Effector memory CD8-positive, alpha-beta T cell (primary cell): Measurements from ENCODE around the gene RPS17.
"Not testable (repeated sequence)": the region's sequence is repeated elsewhere in the genome, so short reads cannot be mapped to it uniquely, and the experiment has no call there.

Experiments used
- ATAC-seq: fragments of 150-1000 bp; cut with Tn5 transposase; replicated peaks from 2 replicates; pipeline ENCODE4 v1.10.0; 2021; ENCODE audit warnings: mild to moderate bottlenecking, moderate library complexity
- DNase-seq, 3 experiments: peaks; one replicate each; pipeline ENCODE4 v3.0.0; 2021
- H3K27ac Mint-ChIP-seq, 2 donors: one replicate each; pipeline ENCODE4 v1.8.0; 2022; ENCODE audit warnings: mild to moderate bottlenecking in 2 of 2, mixed read lengths in 2 of 2, moderate library complexity in 2 of 2
- H3K27me3 Mint-ChIP-seq, 2 donors: one replicate each; pipeline ENCODE4 v1.8.0; 2022; ENCODE audit warnings: mixed read lengths in 2 of 2
- H3K36me3 Mint-ChIP-seq: one replicate; pipeline ENCODE4 v1.8.0; 2022; ENCODE audit warnings: mild to moderate bottlenecking, moderate library complexity, mixed read lengths; ENCODE audit not compliant: insufficient read depth
- H3K4me1 Mint-ChIP-seq, 2 donors: one replicate each; pipeline ENCODE4 v1.8.0; 2022; ENCODE audit warnings: low read depth in 2 of 2, mixed read lengths in 2 of 2
- H3K4me3 Mint-ChIP-seq, 2 donors: one replicate each; pipeline ENCODE4 v1.8.0; 2022; ENCODE audit warnings: mild to moderate bottlenecking in 2 of 2, mixed read lengths in 2 of 2, moderate library complexity in 2 of 2
- H3K9me3 Mint-ChIP-seq, 2 donors: one replicate each; pipeline ENCODE4 v1.8.0; 2022; ENCODE audit warnings: mixed read lengths in 2 of 2

Gene RPS17

DNA sequence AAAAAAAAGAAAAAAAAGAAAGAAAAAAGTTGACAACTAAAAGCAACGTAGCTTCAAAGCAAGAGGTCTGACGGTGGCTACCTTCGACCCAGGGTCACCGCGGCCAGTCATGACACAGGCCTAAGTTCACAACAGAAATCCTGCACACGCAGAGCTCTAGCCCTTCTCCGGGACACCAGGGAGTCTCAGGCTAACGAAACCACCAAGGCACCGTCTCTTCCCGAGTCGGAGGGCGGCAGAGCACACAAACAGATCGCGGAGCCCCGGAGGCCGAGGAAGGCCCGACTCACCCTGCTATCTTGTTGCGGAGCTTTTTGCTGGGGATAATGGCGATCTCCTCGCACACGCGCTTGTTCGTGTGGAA lies 584 bp downstream of the RPS17 start:
- DNase-seq: peak in 1 of 3 experiments; percentile 34
- ATAC-seq: peak; percentile 11
- H3K36me3 Mint-ChIP-seq: peaks cover 59% of the 10 kb centered on the region

DNA sequence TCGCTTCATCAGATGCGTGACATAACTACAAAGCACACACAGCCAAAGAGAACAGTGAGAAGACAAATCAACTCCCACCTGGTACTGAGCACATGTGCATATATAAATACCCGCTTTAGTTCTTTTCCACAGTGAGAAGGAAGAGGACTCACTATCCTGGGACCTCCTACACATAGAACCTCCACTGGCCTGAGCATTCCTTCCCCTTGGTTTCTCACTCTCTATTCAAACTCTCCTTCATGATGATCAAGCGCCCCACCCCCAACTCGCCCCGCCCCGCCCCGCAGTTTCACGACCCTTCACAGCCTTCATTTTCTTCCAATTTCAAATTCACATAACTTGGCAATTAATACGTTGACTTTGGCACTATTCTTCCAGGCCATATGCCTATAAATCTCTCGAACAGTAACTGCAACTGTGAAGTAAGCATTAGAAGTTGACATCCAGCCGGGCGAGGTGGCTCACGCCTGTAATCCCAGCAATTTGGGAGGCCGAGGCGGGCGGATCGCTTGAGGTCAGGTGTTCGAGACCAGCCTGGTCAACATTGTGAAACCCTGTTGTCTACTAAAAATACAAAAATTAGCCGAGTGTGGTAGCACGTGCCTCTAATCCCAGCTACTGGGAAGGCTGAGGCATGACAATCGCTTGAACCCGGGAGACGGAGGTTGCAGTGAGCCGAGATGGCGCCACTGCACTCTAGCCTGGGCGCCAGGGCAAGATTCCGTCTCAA lies 1.1 kb downstream of the RPS17 start:
- H3K9me3 Mint-ChIP-seq: no peaks in the 10 kb centered on the region
- H3K27me3 Mint-ChIP-seq: no peaks in the 10 kb centered on the region
- ATAC-seq (no peak), DNase-seq (no peak)
- H3K4me1 Mint-ChIP-seq: peaks cover 14 to 24% of the 10 kb centered on the region in 2 donors
- H3K27ac Mint-ChIP-seq: peak overlapping the region; percentile 95 to 96
- H3K36me3 Mint-ChIP-seq: peaks cover 65% of the 10 kb centered on the region
- H3K4me3 Mint-ChIP-seq: peak overlapping the region; percentile 94 to 95

More for the DNA sequence above, 584 bp downstream of the RPS17 start:
- Mint-ChIP-seq H3K4me1 (peaks cover 14 to 24% of the 10 kb centered on the region in 2 donors), H3K9me3 (no peaks in the 10 kb centered on the region), H3K27me3 (no peaks in the 10 kb centered on the region), H3K27ac (peak overlapping the region; percentile 95 to 96), H3K4me3 (peak overlapping the region; percentile 94 to 95)

DNA sequence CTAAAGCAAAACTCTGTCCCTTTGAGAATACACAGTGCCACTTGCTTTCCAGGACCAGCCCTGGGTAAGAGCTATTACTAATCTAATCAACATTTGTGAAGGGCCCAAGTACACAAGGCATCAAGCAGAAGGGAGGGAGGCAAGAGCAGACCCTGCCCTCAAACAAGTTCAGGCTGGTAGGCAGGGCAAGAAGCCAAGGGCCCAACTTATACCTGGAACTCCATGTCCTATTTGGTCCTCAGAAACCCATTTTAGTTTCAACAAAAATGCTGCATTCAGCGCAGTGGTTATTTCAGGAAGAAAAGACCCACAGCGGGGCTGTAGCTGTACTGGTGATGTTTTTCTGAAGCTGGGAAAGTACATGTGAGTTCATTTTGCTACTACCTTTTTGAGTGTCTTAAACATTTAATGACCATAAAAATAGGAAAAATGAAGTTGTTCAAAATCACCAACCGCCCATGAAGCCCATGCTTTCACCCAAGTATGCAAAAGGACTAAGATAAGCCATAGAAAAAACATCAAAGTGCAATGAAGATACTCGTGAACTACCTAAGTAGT lies 2.8 kb downstream of the RPS17 start:
- Mint-ChIP-seq H3K9me3 (no peaks in the 10 kb centered on the region), H3K36me3 (peaks cover 65% of the 10 kb centered on the region), H3K27me3 (no peaks in the 10 kb centered on the region), H3K27ac (peak overlapping the region in 1 of 2 donors; percentile 79), H3K4me1 (peaks cover 14 to 24% of the 10 kb centered on the region in 2 donors), H3K4me3 (peak overlapping the region in 1 of 2 donors; percentile 2)
- ATAC-seq (no peak), DNase-seq (no peak)

DNA sequence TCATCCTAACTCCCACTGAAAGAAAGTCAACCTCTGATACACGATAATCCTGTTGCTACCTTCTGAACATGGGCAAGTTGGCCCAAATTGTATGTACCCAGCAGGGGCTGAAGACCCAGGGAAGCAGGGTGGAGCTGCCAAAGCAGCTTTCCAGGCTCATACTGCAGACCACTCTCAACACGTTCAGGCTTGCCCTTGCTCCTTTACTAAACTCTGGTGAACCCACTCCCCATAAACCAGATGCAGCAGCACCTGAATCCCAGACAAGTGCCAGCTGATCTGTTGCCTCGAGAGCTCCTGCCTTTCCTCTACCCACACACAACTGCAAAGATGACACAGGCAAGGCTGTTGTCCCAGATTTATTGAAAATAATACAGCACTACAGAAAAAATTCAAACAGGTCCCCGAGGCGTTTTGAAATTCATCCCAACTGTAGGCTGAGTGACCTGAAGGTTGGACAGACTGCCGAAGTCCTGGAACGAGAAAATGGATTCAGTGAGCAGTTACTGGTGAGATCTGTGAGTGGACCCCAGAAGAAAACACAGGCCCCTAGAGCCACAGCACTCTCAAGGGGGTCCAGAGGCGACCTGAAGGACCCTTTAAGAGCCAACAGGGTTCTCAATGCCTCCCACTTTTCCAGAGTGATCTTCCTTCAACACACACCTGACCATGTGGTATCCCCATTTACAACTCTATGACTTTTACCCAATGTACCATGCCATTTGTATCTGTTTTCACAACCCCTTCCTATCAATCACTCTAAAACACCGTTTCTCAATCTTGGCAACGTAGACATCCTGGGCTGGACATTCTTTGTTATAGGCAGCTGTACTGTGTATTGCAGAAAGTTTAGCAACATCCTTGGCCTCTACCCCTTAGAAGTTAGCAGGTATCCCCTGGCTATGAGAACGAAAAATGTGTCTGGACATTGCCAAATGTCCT lies 3.6 kb downstream of the RPS17 start:
- peaks cover 69% of the 10 kb centered on the region for H3K36me3 Mint-ChIP-seq
- H3K27ac Mint-ChIP-seq: peak overlapping the region; percentile 79 to 86
- ATAC-seq: no peak
- H3K4me1 Mint-ChIP-seq: peaks cover 14 to 24% of the 10 kb centered on the region in 2 donors
- DNase-seq: no peak
- H3K4me3 Mint-ChIP-seq: no peak overlapping the region
- H3K9me3 Mint-ChIP-seq: no peaks in the 10 kb centered on the region
- no peaks in the 10 kb centered on the region for H3K27me3 Mint-ChIP-seq

DNA sequence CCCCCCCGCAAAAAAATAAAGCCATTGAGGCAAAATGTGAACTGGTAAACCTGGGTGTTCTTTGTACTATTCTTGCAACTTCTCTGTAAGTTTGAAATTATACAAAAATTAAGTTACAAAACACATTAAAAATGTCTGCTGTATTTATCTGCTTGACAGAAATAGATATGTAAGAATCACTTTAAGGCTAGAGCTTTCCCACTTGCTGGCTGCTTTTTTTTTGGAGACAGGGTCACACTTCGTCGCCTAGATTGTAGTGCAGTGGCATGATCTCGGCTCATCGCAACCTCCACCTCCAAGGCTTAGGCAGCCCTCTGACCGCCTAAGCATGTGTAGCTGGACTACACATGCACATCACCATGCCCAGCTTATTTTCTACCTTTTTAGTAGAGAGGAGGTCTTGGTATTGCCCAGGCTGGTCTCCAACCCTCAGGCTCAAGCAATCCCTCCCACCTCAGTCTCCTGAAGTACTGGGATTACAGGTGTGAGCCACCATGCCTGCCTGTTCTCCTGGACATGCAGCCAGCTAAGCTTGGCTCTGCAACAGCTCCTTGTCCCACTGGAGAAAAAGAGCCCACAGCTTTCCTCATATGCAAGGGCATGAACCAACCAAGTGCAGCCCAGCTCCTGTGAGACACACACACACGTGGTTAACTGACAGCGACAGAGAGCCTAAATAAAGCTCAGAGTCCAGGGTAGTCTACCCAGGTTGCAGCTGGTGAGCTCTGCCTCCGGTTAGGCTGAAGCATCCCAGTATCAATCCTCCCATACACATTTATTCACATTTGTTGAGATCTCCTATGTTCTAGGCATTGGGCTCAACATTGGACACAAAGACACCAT lies 4.5 kb downstream of the RPS17 start:
- Mint-ChIP-seq H3K4me3 (no peak overlapping the region), H3K9me3 (no peaks in the 10 kb centered on the region), H3K36me3 (peaks cover 70% of the 10 kb centered on the region), H3K4me1 (peaks cover 16 to 20% of the 10 kb centered on the region in 2 donors), H3K27me3 (no peaks in the 10 kb centered on the region), H3K27ac (peak overlapping the region in 1 of 2 donors; percentile 86)
- ATAC-seq (no peak), DNase-seq (no peak)

DNA sequence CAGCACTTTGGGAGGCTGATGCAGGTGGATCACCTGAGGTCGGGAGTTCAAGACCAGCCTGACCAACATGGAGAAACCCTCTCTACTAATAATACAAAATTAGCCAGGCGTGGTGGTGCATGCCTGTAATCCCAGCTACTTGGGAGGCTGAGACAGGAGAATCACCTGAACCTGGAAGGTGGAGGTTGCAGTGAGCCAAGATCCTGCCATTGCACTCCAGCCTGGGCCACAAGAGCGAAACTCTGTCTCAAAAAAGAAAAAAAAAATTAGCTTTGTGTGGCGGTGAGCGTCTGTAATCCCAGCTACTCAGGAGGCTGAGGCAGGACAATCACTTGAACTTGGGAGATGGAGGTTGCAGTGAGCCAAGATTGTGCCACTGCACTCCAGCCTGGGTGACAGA lies 5.1 kb downstream of the RPS17 start:
- not testable (repeated sequence) for H3K9me3 Mint-ChIP-seq, H3K4me3 Mint-ChIP-seq, ATAC-seq, H3K27me3 Mint-ChIP-seq, H3K27ac Mint-ChIP-seq, DNase-seq
- peaks cover 22% of the 10 kb centered on the region in 2 donors for H3K4me1 Mint-ChIP-seq
- H3K36me3 Mint-ChIP-seq: peaks cover 67% of the 10 kb centered on the region

DNA sequence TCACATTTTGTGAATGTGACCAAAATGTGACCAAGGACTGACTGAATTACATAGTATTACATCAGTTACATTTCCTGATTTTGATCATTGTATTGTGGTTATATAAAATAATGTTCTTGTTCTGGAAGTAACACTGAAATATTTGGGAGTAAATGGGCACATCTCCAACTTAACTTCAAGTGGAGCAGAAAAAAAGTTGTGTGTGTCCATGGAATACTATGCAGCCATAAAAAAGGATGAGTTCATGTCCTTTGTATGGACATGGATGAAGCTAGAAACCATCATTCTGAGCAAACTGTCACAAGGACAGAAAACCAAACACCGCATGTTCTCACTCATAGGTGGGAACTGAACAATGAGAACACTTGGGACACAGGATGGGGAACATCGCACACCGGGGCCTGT lies 5.8 kb downstream of the RPS17 start:
- Mint-ChIP-seq H3K4me1 (peaks cover 22 to 24% of the 10 kb centered on the region in 2 donors), H3K36me3 (peaks cover 60% of the 10 kb centered on the region)
- DNase-seq, ATAC-seq, H3K27me3 Mint-ChIP-seq, H3K9me3 Mint-ChIP-seq, H3K4me3 Mint-ChIP-seq, H3K27ac Mint-ChIP-seq: not testable (repeated sequence)

DNA sequence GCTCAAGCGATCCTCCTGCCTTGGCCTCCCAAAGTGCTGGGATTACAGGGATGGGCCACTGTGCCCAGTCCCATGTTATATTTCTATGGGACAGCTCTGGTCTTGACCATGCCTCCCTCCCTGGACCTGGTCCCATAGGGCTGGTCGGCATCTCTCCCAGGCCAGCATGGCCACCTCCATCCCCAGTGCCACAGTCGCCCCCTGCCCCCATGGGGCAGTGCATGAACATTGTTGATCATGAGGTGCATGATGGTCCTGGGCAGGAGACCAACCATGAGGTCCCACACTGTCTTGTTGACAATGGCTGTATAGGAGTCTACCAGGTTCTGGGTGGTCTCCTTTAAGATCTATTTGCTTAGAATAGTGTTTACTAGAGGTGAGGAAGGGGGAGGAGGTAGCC lies 6.5 kb downstream of the RPS17 start:
- no peak overlapping the region for H3K27ac Mint-ChIP-seq
- peaks cover 15 to 19% of the 10 kb centered on the region in 2 donors for H3K4me1 Mint-ChIP-seq
- no peaks in the 10 kb centered on the region for H3K27me3 Mint-ChIP-seq
- ATAC-seq (no peak), DNase-seq (no peak)
- H3K9me3 Mint-ChIP-seq: no peaks in the 10 kb centered on the region
- H3K4me3 Mint-ChIP-seq: no peak overlapping the region
- peaks cover 56% of the 10 kb centered on the region for H3K36me3 Mint-ChIP-seq

DNA sequence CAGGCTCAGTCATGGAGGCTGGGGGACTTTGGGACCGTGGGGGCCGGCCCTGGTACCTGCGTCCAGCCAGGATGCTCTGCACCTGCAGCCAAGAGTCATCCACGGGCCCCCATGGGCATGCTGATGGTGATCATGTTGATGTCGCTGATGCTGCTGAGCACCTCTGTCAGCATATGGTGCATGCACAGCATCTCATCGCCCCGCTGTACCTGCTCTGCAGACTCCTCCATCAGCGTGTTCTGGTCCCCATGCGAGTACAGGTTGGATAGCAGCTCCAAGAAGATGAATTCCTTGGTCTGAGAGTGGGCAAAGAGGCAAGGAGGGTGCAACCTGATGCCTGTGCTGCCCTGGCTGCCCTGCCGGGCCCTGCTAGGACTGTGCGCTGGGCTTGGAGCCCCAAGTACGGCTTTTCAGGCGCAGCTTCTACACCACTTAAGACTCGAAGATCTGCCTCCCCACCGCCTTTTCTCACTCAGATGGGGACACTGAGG lies 7.2 kb downstream of the RPS17 start:
- Mint-ChIP-seq H3K36me3 (peaks cover 48% of the 10 kb centered on the region), H3K27me3 (no peaks in the 10 kb centered on the region), H3K27ac (peak overlapping the region in 1 of 2 donors; percentile 75), H3K4me3 (no peak overlapping the region), H3K9me3 (no peaks in the 10 kb centered on the region), H3K4me1 (peaks cover 13 to 16% of the 10 kb centered on the region in 2 donors)
- ATAC-seq: no peak
- no peak for DNase-seq

DNA sequence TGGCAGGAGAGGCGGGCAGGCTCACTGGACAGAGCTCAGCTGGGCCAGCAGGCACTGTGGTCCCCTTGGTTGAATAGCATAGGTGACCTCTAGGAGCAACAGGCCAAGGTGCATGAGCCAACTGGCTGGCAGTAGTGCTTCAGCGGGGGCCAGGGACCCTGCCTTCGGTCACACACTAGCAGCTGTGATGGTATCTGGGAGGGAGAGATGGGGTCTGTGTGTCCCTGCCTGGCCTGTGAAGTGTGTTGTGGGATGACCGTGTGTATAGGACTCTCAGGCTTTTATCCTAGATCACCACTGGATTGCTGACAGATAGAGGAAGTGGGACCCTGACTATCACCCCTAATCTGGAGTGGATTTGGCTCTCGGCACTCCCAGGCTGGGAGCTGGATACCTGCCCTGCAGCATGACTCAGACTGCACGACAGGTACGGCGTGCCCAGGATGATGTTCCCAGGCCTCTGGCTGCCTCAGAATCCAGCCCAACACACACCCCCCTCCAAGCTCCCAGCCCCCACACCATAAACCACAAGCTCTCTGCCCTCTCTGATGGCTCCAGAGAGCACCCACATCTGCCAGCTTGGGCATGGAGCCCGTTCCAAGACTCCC lies 7.8 kb downstream of the RPS17 start:
- Mint-ChIP-seq H3K27ac (peak overlapping the region in 1 of 2 donors; percentile 75), H3K9me3 (no peaks in the 10 kb centered on the region), H3K4me3 (no peak overlapping the region), H3K27me3 (no peaks in the 10 kb centered on the region), H3K4me1 (peaks cover 13 to 16% of the 10 kb centered on the region in 2 donors), H3K36me3 (peaks cover 43% of the 10 kb centered on the region)
- no peak for ATAC-seq
- no peak for DNase-seq

DNA sequence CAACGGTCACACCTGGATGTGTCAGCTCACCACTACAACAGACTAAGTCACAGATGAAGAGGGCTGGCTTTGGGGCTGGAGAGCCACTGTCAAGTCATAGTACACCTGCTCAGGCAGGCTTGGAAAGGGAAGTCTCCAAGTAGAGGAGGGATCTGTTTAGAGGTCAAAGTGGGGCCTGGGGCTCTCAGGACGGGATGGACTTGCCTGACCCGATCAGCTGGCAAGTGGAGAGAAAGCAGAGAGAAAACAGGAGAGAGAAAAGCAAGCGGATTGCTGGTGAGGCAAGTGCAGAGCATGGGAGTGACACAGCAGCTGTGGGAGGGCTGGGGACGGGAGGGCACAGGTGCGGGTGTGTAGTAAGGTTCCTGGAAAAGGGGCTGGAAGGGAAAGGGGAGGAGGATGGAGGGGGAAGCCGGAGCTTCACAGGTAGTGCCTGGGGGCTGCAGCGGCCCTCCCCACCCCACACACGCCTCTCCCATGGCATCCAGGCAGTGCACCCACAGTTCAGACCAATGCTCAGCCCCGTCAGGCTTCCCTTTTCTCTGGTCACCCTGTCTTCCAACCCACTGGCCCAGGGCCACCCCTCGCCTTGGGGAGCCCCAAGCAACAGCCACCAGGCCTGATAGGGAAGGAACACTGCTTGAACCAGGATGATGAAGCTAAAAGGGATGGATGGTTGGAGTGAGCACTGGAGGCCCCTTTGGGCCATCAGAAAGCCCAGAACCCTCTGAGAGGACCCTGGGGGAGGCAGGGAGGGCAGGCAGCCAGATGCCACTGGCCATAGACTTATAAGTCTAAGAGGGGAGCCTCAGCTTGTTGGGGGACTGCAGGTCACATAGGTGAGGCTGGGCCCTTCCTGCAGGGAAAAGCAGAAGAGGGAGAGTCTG lies 8.5 kb downstream of the RPS17 start:
- no peak for ATAC-seq
- no peaks in the 10 kb centered on the region for H3K9me3 Mint-ChIP-seq
- H3K4me1 Mint-ChIP-seq: peaks cover 10 to 11% of the 10 kb centered on the region in 2 donors
- DNase-seq: no peak
- H3K4me3 Mint-ChIP-seq: no peak overlapping the region
- H3K27ac Mint-ChIP-seq: peak overlapping the region in 1 of 2 donors; percentile 51
- peaks cover 35% of the 10 kb centered on the region for H3K36me3 Mint-ChIP-seq
- no peaks in the 10 kb centered on the region for H3K27me3 Mint-ChIP-seq
